NCI-H128 (cell line): ENCODE data around the gene SLC25A21.

Source experiments
- DNase-seq: peaks from one replicate; lab custom pipeline; 2025; ENCODE audit not compliant: unreplicated experiment; lab: John Stamatoyannopoulos, UW

Gene SLC25A21

DNA sequence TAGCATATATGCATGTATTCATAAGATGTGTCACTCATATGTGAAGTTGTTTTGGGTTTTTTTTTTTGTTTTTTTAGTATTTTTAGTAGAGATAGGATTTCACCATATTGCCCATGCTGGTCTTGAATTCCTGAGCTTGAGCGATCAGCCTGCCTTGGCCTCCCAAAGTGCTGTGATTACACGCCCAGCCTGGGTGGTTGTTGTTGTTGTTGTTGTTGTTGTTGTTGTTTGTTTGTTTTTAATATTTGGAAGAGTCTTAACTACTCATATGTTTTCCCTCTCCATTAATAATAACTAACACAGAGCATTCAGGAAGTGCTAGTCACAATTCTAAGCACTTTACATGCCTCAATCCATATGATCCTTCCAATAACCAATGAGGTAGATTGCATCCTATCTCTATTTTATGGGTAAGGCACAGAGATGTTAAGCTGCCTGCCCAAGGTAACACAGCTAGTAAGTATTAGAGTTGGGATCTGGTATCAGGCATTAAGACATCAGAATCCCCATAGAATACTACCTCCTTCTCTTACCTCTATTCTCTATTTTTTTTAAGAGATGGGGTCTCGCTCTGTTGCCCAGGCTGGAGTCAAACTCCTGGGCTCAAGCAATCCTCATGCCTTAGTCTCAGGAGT is 27.6 kb downstream of the SLC25A21 start:
- no peak for DNase-seq

GRCh38 chr14:37143475-37143874 is 28.9 kb downstream of the SLC25A21 start:
- DNase-seq: no peak

- DNase-seq: no peak
Measured at GRCh38 chr14:37142835-37143401, 29.5 kb downstream of the SLC25A21 start.

DNA sequence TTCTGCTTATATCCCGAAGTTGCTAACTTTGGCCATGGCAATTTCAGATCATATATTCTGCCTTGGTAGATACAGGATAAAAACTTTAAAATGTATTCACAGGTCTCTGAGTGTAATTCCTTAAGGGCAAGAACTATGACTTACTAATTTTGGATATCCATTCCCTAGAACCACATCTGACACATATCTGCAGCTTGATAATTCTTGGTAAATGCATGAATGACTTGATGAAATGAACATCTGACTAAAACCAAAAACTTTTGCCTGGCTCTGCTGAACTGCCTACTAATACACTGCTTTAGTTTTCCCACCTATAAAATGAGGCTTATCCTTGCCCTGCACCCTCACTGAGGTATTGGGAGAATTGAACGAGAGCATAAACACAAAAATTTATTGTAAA is 32.2 kb downstream of the SLC25A21 start:
- DNase-seq: no peak

DNA sequence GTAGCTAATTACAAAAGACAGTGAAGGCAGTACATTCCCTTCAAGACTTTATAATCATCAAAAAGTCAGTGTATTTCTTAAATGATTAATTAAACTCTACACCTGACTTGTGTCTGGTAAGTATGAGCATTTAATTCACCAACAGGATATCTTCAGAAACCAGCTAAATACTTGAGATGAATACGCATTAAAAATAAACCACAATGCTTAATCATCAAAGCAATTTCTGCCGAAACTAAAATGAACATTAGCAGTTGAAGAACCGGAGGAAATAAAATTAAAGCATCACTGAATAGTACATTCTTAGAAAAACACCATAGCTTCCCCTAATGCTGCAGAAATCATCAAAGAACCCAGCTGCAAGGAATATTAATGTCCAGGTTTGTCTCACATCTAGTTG is 32.7 kb downstream of the SLC25A21 start:
- no peak for DNase-seq

GRCh38 chr14:37138898-37139297 is 33.5 kb downstream of the SLC25A21 start:
- no peak for DNase-seq

- no peak for DNase-seq
Measured at GRCh38 chr14:37133284-37133913, 39.0 kb downstream of the SLC25A21 start.

DNA sequence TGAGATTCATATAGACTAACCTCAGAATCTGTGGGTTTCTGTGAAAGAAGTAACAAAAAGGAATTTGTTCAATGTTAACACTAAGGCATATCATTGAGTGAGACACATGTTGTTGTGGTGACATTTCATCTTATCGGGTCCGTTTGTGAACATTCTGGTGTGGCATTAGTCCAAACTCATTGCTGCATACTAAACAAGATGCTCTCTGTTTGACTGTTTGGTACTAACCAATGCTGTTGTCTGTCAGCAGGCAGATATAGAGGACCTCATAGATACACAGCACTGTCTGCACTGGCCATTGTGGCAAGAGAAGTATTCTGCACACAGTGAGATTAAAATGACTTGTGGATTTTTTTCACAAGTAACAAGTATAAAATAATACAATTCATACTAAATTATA is 41.2 kb downstream of the SLC25A21 start:
- no peak for DNase-seq

DNA sequence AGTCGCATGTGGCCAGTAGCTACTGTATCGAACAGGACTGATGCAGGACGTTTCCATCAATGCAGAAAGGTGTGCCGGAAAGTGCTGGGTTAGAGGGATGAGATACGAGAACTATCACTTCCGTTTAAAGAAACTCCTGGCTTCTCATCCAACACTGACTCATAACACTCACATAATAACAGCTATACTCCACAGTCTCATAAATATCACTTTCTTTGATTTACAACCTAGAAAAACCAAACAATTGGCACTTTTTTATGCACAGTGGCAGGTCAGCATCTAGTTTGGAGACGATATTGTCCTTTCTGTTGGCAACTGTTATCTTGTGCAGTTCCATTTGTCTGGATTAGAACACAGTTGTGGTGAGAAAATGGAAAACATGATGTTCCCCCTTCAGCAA is 43.4 kb downstream of the SLC25A21 start:
- no peak for DNase-seq

GRCh38 chr14:37124614-37125013 is 47.8 kb downstream of the SLC25A21 start:
- no peak for DNase-seq

- DNase-seq: no peak
Measured at GRCh38 chr14:37122919-37123639, 49.3 kb downstream of the SLC25A21 start.

- no peak for DNase-seq
Measured at GRCh38 chr14:37122288-37122687, 50.1 kb downstream of the SLC25A21 start.

DNA sequence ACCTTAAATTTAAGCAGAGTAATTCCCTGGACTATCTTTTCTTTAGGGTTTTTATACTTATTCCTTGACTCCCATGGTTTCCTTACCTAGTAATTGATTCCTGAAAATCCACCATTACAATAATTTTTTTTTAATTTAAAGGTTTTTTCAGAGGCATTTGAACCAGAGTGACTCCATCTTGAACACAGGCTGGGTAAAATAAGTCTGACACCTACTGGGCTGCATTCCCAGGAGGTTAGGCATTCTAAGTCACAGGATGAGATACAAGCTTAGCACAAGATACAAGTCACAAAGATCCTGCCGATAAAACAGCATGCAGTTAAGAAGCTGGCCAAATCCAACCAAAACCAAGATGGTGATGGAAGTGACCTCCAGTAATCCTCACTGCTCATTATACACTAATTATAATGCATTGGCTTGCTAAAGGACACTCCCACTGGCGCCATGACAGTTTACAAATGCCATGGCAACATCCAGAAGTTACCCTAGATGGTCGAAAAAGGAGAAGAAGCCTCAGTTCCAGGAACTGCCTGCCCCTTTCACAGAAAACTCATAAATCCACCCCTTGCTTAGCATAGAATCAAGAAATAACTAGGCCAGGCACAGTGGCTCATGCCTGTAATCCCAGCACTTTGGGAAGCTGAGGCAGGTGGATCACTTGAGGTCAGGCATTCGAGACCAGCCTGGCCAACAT is 53.6 kb downstream of the SLC25A21 start:
- no peak for DNase-seq

DNA sequence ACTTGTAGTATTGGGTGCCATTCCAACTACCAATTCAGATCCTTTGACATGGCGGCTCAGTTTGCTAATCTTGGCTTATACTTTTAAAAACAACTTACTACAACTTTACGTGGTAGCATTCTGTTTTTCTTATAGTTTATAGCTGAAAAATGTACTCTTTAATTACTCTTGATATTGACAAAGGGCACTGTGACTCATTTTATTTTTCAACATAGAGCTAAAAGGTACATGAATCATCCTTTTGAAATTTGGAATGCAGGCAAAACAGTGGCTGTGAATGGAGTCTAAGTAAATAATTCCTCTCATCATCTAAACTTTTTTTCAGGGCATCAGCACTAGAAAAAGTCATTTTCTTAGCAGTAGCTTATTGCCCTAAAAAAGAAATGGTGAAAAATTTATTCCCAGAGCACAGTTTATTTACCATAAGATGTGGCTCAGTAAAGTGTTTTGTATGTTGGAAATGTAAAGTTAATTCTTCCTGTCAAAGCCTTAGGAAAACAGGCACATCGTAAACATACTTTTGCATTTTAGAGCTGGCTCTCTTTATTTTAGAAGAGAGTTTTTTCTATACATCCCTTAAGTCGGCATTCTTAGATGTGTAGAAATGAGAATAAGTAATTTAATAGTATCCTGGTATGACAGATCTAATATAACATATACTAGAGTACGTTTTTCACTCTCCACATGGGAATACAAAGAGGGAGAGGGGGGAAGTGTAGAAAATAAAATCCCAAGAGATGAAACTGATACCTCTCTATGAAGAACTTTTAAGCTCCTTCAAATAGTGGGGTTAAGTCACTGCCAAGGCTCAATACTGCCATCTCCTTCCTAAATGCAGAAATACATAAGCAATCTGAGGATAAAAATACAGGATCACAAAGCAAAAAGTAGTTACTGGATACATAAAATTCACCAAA is 55.2 kb downstream of the SLC25A21 start:
- DNase-seq: no peak

DNA sequence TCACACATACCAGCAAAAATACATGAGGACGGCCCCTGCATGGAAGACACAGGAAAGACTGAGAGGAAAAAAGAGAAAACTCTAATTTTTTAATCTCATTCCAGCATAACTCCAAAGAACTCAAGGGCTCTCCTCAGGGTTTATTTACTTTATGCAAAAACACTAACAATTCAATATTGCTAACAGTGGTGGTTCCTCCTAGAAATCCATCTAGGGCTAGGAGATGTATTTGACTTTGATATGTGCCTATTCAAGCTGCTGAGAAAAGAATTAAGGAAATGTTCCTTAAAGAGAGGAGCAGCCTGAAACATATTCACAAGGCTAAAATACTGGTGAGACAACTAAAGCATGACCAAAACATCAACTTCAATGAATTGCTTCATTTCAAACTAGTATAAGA is 57.0 kb downstream of the SLC25A21 start:
- DNase-seq: no peak

GRCh38 chr14:37114559-37114958 is 57.8 kb downstream of the SLC25A21 start:
- no peak for DNase-seq

DNA sequence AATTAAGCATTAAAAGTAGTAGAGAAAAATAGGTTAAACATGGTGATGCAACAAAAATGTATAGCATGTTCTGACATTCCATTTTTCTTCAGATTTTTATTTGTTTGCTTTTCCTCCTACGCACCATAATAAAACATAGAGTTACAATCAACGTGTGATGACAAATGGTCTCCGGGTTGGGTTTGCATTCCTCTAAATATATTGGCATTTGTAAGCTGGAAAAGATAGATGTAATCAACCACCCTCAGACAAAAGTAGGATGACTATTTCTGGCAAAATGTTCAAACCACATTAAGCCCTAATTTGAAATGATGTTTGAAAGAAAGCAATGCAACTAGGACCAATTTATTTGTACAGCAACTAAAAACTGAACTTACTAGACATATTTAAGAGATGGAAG is 58.4 kb downstream of the SLC25A21 start:
- no peak for DNase-seq

DNA sequence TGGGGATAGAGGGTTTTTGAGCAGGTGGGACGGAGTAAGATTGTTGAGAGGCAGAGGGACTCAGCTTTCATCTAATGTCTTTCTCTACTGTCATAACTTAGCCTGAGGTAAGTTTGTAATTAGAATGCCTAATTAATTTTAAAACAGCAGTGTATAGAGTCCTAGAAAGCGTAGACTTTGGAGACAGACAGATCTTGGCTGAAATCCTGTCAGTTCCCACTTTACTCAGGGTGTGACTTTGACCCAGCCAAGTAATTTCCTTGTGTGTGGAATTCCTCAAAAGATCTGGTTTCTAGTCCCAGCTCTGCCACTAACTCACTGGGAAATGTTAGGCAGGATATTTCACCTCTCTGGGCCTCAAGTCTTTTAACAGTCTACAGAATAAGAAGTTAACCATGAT is 74.3 kb downstream of the SLC25A21 start:
- DNase-seq: no peak

- DNase-seq: no peak
Measured at GRCh38 chr14:37094502-37094901, 77.9 kb downstream of the SLC25A21 start.

DNA sequence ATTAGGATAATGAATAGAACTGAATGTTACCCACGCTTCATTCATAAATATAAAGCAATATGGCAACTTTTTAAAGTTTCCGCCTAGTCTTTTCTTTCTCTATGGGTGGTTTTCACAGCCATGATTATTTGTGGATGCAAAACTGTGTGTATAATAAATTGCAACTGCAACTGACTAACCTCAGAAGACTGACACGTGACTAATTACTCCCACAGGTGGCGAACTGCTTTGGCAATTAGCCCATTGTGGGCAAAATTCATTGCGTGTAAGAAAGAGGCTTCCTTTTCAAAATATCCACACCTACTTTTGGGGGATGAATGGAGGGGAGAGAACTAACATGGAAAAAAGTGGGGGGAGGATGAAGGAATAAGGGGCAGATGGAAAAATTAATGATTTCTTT is 79.0 kb downstream of the SLC25A21 start:
- DNase-seq: no peak
